NCI-H82 treated with DMSO at 0.1 percent for 48 hours (cell line): ENCODE data around the gene HOXB9.

Experiments
- DNase-seq: peaks from one replicate; lab custom pipeline; 2025; ENCODE audit not compliant: unreplicated experiment; lab: John Stamatoyannopoulos, UW

The HOXB9 gene

GRCh38 chr17:48597778-48598631, 28.2 kb downstream of the HOXB9 start:
- no peak for DNase-seq

GRCh38 chr17:48597528-48597777, 28.7 kb downstream of the HOXB9 start:
- no peak for DNase-seq

- DNase-seq, result no peak
Observed at GRCh38 chr17:48596735-48597527, 29.2 kb downstream of the HOXB9 start.

GRCh38 chr17:48596000-48596734, 30.0 kb downstream of the HOXB9 start:
- no peak for DNase-seq

- no peak for DNase-seq
Observed at GRCh38 chr17:48595278-48595999, 30.7 kb downstream of the HOXB9 start.

GRCh38 chr17:48594538-48595277, 31.4 kb downstream of the HOXB9 start:
- no peak for DNase-seq

- DNase-seq, result no peak
Observed at GRCh38 chr17:48593840-48594537, 32.2 kb downstream of the HOXB9 start.

- no peak for DNase-seq
Observed at GRCh38 chr17:48593126-48593829, 32.9 kb downstream of the HOXB9 start, which contains the start of gene HOXB5. Gene HOXB5, minus strand, starts transcription at chr17:48593779. Its CDS starts 97 bp downstream, at chr17:48593682.

GRCh38 chr17:48592577-48592976, 33.6 kb downstream of the HOXB9 start:
- DNase-seq, result no peak

GRCh38 chr17:48592057-48592514, 34.1 kb downstream of the HOXB9 start:
- no peak for DNase-seq

GRCh38 chr17:48591255-48592056, 34.7 kb downstream of the HOXB9 start:
- DNase-seq, result no peak

- no peak for DNase-seq
Observed at GRCh38 chr17:48590607-48591161, 35.5 kb downstream of the HOXB9 start.

GRCh38 chr17:48589831-48590606, 36.1 kb downstream of the HOXB9 start, which contains the start of gene HOXB3:
Gene HOXB3, minus strand, starts transcription at chr17:48590241. Its CDS starts 37,767 bp downstream, at chr17:48552474.
- DNase-seq, result no peak

GRCh38 chr17:48589060-48589830, 36.9 kb downstream of the HOXB9 start:
- DNase-seq, result no peak

- no peak for DNase-seq
Observed at GRCh38 chr17:48588528-48588927, 37.6 kb downstream of the HOXB9 start.

GRCh38 chr17:48588074-48588415, 38.1 kb downstream of the HOXB9 start:
- no peak for DNase-seq
